HG03575 (cell line): ENCODE data around the gene MPPED2.

Experiments used
- ATAC-seq: cut with Tn5 transposase; IDR thresholded peaks from one replicate; pipeline ENCODE4 v1.9.1; 2021; ENCODE audit not compliant: unreplicated experiment, insufficient number of reproducible peaks, low FRiP score; ENCODE audit errors: extremely low read depth

Gene MPPED2

GRCh38 chr11:30497600-30497999 is 88.6 kb downstream of the MPPED2 start:
- ATAC-seq, result no peak

- ATAC-seq, result no peak
Observed at GRCh38 chr11:30496935-30497334, 89.2 kb downstream of the MPPED2 start.

DNA sequence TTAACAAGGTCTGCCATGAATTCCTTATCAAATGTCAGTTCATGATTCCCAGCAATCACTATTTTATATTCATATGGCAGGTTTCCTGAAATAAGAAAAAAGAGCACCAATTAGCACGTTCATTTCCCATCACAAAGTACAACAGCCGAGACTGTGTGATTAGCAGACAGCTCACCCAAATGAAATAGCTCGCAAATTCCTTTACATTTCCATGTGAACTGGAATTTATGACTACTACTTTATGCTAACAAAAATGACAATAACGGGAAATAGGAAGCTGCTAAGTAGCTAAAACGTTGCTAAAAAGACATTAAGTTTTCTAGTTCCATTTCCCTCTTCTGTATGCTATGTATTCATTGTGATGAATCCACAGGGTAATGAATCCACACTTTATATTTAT is 90.7 kb downstream of the MPPED2 start:
- no peak for ATAC-seq

- ATAC-seq, result no peak
Observed at GRCh38 chr11:30489511-30489910, 96.6 kb downstream of the MPPED2 start.

- ATAC-seq, result no peak
Observed at GRCh38 chr11:30489076-30489475, 97.1 kb downstream of the MPPED2 start.

- ATAC-seq, result no peak
Observed at GRCh38 chr11:30488304-30488998, 97.7 kb downstream of the MPPED2 start.

DNA sequence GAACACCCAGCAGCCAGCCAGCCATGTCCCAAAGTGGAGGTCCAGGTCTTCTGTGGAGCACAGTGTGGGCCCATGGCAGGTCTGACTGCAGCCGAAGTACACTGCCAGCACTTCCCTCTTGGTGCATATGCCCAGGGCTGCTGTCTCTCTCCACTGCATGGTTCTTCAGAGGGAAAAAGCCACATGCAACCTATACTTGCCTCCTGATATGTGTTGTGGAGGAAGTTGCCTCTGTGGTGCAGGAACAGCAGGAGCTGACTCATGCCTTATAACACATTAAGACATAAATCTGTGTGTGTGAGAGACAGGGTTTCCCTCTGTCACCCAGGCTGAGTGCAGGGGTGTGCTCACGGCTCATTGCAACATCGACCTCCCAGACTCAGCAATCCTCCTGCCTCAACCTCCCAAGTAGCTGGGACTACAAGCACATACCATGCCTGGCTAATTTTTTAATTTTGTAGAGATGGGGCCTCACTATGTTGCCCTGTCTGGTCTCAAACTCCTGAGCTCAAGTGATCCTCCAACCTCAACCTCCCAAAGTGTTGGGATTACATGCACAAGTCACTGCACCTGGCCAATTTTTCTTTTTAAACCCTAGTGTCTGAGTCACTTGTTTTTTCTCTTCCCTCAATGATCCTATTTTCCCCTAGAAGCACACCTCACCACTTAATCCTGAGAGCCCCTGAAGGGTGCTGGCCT is 98.8 kb downstream of the MPPED2 start:
- ATAC-seq, result no peak

GRCh38 chr11:30485756-30486155 is 100.4 kb downstream of the MPPED2 start:
- ATAC-seq, result no peak

DNA sequence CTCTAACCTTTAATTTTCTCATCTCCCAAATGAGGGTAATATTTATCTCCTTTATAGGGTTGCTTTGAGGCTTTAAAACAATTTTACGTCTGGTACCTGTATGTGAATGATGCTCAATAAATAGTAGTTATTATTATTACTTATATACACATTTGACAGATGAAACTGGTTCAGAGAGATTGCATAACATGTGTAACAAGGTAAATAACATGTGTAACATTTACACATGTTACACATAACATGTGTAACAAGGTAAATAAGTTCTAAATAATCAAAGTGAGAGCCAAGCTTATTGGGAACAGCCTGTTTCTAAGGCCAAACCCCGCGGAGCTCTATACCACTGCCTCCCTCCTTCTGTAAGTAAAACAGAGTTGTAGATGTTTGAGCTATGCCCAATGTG is 100.9 kb downstream of the MPPED2 start:
- ATAC-seq, result no peak

DNA sequence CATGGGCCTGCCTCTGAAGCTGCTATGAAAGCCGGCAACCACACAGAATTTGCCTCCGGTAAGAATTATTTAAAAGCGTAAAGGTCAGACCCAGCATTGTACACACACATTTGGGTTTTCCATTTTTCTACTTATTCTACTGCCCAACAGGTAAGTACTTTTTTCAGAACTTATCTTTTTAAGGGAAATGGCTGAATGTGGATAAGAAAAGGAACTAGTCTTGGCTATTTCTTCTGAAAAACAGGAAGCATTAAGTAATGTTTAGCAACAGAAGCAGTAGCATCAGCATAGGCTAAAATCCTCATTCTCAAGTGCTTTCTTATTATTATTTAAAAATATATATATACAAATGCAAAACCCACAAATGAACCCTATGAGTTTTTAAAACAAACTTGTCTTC is 103.1 kb downstream of the MPPED2 start:
- no peak for ATAC-seq

DNA sequence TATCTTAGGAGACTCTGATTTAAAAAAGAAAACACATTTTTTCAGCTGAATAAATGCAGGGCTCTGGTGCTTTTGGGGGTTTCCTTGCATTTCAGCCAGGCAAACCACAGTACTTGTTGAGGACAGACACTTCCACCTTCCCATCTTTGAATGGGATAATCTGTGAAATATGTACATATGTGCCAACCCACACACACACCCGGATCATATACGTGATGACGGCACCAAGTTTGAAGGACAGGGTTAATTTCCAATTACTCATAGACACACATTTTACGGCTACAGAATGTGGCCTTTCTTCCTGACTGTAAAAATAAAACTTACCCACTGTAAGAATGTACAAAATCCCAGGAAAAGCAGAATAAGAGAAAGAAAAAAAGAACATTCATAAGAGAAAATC is 104.4 kb downstream of the MPPED2 start:
- ATAC-seq, result no peak

DNA sequence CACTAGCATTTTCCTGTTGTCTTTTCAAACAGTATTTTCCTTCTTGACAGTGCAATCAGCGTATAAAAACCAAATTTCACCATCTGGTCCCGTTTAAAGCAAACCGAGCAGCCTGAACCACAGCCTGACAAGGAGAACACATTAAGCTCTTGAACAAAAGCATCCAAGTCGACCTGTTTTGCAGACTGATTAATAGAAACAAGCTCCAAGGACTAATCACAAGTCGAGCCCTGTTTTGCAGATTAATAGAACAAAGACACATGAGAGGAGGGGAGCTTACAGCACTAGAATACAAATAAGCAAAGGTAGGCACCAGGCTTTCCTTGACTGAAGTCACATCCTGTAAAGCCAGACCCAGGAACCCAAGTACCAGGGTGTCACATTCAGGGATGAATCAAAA is 104.8 kb downstream of the MPPED2 start:
- no peak for ATAC-seq

DNA sequence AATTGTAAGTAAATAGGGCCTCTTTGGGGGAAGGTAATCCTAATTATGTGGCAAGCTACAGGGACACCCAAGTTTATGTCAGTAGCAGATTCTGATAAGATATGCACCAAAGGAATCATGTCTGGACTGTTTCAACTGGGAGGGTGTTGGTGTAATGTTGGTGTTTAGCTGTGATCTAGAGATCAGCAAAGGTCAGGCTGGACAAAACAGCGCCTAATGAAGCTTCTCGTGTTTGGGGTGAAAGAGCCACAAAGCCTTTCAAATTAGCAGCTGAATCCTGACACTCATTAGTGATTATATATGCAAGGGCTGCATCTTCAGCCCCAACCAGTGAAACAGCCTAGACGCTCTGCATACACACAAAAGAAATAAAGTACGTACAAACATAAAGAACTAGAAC is 106.3 kb downstream of the MPPED2 start:
- no peak for ATAC-seq

GRCh38 chr11:30478923-30479322 is 107.2 kb downstream of the MPPED2 start:
- ATAC-seq, result no peak

- no peak for ATAC-seq
Observed at GRCh38 chr11:30477061-30477460, 109.1 kb downstream of the MPPED2 start.

- ATAC-seq, result no peak
Observed at GRCh38 chr11:30474151-30474954, 111.8 kb downstream of the MPPED2 start.

- no peak for ATAC-seq
Observed at GRCh38 chr11:30471244-30471643, 114.9 kb downstream of the MPPED2 start.

DNA sequence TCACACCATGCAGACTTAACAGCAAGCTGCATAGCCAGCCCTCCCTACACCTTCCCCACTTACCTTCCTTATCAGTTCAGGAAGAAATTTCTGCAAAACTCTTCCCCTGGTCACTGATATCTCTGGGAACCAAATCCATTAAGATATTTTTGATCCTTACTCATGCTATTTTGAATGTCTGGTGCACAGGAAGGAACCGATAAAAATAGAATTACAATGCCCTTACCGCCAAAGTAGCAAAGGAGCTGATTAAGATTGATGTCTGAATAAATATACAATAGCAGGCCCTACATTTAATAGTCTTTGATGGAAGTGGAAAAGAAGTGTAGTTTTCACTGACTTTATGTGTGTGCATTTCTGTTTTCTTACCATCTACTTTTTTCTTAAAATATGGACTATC is 117.3 kb downstream of the MPPED2 start:
- no peak for ATAC-seq

DNA sequence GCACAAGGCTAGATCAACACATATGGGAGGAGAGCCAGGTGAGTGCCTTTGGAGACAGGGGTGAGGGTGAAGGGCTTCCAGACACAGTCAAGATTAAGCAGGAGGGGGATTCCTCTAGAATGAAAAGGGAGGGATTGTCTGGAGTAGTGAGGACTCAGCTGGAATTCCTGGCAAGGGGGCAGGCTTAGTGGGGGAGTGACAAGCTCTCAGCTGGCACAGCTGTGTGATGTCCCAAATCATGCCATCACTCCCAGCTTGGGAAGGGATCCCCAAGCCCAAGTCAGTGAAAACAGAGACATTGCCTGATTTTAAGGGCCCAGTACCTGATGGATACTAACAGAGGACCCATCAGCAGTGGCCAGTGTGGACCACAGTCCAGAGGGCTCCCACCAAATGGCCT is 119.0 kb downstream of the MPPED2 start:
- ATAC-seq, result no peak

DNA sequence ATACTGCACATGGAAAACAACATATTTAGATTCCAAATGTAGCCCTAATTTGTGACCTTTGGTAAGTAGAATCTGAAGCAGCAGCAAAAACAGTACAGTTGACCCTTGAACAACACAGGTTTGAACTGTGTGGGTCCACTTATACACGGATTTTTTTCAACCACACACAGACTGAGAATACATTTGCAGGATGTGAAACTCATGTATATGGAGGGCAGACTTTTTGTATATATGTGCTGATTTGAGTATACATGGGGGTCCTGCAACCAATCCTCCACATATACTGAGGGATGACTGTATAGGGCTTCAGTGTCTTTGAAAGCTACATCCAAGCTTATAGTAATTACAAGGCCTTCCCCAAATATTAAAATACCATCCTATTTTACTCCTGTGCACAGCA is 120.5 kb downstream of the MPPED2 start:
- ATAC-seq, result no peak
